ENCODE data around the gene PASD1. TPM values are rescaled to one million over a fixed set of nuclear protein-coding genes. Genes with fewer than 3 reads are reported as not detected.

The PASD1 gene
- total RNA-seq, 1 donor from 2014 or later = not detected

DNA sequence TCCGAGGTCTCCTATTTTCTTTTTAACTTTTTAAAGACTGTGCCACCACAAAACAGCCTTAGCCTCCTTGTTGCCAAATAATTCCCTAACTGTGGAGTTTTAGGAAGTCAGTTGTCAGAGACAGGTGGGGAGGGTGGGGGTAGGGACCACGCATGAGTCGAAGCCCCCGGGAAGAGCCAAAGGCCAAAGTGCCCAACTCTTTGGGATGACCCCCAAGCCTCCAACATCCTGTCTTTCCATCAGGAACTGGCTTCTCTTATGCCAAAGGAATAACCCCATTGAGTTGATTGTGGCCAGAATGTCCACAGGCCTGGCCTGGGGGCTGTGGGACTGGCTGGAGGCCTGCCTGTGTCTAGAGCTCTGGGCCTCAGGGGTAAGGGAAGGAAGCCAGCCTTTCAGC is 137.6 kb downstream of the PASD1 start:
- no peak for DNase-seq (ENCODE audit: extremely low read depth, low read depth, low spot score)

DNA sequence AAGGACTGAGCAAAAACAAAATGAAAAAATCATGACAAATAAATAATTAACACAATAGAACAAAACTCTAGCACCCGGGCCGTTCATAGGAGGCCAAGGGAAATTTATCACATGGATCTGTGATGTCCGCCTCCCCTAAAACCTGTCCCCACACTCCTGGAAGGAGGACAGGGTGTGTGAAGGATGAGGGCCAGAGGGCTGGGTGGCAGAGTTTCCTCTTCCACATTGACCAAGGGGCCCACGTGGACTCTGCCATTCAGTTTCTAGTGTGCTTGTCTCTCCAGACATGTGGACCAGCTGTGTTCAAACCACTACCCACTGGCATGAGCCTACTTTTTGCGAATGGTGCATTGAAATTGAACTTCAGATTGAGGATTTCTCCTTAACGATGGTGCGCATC is 138.1 kb downstream of the PASD1 start:
- DNase-seq (ENCODE audit: extremely low read depth, low read depth, low spot score) = no peak

DNA sequence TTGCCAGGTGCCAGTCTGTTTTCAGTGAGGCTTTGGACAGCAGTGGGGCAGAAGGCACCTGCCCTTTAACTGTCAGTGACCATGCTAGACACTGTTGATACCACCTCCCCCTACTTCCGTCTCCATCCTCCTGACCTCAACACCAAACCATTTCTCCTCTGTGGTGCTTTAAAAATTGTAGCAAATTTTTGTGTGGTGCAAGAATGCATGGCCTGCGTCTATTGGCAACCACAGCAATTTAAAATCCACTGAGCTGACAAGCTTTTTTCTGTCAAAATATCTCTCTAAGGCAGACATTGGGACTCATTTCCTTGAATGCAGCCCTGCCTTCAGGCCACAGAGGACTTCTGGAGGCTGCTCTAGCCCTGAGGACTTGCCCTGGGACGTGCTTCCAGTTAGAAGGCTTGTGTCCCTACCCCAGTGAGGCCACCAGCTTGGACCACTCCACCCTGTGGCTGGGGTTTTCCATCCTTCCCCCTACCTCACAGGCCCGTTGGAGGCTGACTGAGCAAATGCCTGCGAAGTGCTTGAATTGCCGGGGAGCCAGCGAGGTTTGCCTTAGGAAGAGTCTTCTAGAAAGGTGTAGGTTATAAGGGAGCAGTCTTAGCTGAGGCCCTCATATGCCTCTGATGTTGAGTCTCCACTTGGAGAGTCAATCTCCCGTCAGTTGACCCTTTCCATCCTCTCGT is 138.7 kb downstream of the PASD1 start:
- DNase-seq (ENCODE audit: extremely low read depth, low read depth, low spot score) = no peak

GRCh38 chrX:151702741-151703340 is 139.4 kb downstream of the PASD1 start:
- no peak for DNase-seq (ENCODE audit: extremely low read depth, low read depth, low spot score)

- DNase-seq (ENCODE audit: extremely low read depth, low read depth, low spot score) = no peak
Measured at GRCh38 chrX:151703487-151703886, 140.0 kb downstream of the PASD1 start.

DNA sequence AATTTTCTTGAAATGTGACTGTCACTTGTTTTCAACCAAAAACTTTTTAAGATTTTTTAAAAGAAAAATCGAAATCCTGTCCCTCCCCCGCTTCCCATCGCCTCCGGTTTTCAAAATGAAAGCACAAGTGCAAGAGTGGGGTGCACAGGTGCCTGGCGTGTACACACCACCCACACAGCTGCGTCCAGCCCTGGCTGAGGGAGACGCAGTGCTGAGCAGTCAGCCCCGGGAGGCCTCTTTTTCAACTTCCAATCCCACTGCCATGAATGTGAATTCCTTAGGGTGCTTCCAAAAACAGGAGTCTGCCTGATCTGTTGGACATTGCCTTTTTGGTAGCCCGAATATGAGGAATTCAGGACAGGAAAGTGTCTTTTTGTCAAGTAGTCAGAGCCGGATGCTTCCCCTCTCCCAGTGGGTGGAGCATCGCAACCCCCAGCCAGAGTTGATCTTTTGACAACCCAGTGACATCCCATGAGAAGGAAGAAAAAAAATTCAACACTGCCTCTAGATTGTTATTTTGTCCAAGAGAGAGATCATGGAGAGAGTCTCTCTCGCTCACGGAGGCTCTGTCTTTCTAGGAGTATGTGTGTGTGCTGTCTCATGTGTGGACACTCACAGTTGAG is 140.7 kb downstream of the PASD1 start:
- no peak for DNase-seq (ENCODE audit: extremely low read depth, low read depth, low spot score)

- DNase-seq (ENCODE audit: extremely low read depth, low read depth, low spot score) = no peak
Measured at GRCh38 chrX:151708821-151709220, 145.3 kb downstream of the PASD1 start.

GRCh38 chrX:151710457-151710856 is 147.0 kb downstream of the PASD1 start:
- DNase-seq (ENCODE audit: extremely low read depth, low read depth, low spot score) = no peak

DNA sequence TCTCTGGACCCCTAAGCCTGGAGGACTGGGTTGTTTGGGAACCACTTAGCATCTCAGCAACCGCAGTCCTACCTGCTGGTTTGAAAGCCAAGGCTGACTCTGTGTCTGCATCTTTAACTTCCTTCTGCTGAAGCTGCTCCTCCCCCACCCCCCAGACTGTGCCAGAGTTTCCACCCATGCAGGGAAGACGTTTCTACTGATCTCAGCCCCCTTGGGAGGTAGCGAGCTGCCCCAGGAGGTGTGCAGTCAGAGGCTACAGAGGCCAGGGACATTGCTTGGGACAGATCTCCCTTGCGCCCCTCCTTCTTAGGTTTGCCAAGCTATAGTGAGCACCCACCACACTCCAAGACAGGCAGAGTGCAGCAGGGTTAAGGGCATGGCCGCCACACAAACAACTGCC is 147.7 kb downstream of the PASD1 start:
- no peak for DNase-seq (ENCODE audit: extremely low read depth, low read depth, low spot score)

GRCh38 chrX:151711787-151712186 is 148.3 kb downstream of the PASD1 start:
- DNase-seq (ENCODE audit: extremely low read depth, low read depth, low spot score) = no peak

GRCh38 chrX:151712253-151712652 is 148.8 kb downstream of the PASD1 start:
- no peak for DNase-seq (ENCODE audit: extremely low read depth, low read depth, low spot score)

- no peak for DNase-seq (ENCODE audit: extremely low read depth, low read depth, low spot score)
Measured at GRCh38 chrX:151713849-151714248, 150.4 kb downstream of the PASD1 start.

- no peak for DNase-seq (ENCODE audit: extremely low read depth, low read depth, low spot score)
Measured at GRCh38 chrX:151714362-151714761, 150.9 kb downstream of the PASD1 start.

GRCh38 chrX:151715752-151716151 is 152.3 kb downstream of the PASD1 start, which contains the start of gene FATE1:
TSS of gene FATE1 (plus strand) at chrX:151716035. CDS start at chrX:151716120, 85 bp downstream.
- no peak for DNase-seq (ENCODE audit: extremely low read depth, low read depth, low spot score)

- DNase-seq (ENCODE audit: extremely low read depth, low read depth, low spot score) = no peak
Measured at GRCh38 chrX:151722241-151722846, 158.9 kb downstream of the PASD1 start.

- DNase-seq (ENCODE audit: extremely low read depth, low read depth, low spot score) = no peak
Measured at GRCh38 chrX:151723156-151723760, 159.8 kb downstream of the PASD1 start.

DNA sequence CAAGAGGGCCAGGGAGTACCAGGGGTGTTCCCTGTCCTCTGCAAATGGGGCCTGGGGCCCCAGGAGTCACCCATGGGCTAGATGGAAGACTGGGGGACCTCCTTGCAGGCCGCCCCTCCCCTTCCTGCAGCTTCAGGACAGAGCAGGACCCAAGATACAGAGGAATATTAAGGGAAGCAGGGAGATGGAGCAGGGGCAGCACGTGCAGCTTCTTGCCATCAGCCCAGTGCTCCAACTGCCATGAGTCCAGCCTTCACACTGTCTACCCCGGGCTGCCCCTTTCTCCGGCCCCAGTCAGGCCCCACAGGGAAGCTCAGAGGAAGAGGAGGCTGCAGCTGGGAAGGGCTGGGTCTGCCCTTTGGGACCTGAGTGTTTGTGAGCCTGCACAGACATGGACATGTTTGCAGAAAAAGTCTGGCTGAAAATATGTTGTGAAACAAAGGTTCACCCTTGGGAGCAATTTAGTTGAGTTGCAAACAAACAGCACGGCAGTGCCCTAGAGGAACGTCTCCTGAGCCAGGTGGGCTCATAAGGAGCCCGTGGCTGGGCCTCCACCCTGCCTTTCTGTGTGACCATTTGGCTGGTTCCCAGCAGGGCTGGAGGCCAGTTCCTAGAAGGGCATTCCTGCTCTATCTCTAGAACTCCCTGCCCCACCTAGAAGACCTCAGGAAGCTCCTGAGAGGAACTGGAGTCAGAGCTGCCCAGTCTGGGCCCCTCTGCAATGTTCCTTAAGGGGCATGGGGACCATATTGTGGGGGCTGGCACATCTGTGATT is 161.3 kb downstream of the PASD1 start:
- DNase-seq (ENCODE audit: extremely low read depth, low read depth, low spot score) = no peak

DNA sequence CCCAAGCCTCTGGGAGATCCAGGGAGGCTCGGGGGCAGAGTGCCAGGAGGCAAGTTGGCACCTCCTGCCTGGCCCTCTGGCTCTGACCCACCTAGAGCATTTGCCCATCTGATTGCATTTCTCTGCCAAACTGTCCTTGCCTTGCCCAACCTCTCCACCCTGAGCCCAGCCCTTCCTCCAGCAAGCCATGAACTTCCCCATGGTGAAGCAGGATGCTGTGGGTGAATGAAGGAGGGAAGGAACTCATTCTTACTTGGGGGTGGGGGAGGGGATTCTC is 161.8 kb downstream of the PASD1 start:
- DNase-seq (ENCODE audit: extremely low read depth, low read depth, low spot score) = no peak

All from glomerular endothelial cell (primary cell).